Measurements from ENCODE around the gene FUS.
A peak's percentile ranks its signal among the peaks of the same experiment; 100 is the strongest.
"Not testable (repeated sequence)": the region's sequence is repeated elsewhere in the genome, so short reads cannot be mapped to it uniquely, and the experiment has no call there.

Gene FUS

GRCh38 chr16:31179747-31180459 is at the start of gene FUS:
FUS (plus strand) TSS chr16:31180139; CDS start chr16:31180215, 76 bp downstream.
- no peak for FAIRE-seq

GRCh38 chr16:31130336-31130891 is 49.5 kb upstream of the FUS start:
- FAIRE-seq, result no peak

DNA sequence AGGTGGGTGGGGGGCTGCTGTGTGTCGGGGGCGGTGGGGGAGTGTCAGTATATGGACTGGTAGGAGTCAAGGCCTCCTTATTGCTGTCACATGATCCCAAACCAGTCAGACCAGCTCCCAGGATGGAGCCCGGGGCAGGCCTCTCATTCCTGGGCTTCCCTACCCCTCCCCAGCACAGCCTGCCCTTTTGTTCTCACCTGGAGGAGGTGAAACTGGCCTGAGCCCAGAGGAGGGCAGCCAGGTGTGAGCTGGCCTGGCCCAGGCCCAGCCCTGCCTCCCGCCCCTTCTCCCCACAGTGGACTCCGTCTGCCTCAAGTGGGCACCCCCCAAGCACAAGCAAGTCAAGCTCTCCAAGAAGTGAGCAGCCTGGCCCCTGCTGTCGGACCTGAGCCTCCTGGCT is 49.0 kb upstream of the FUS start:
- FAIRE-seq, result no peak

- no peak for FAIRE-seq
These were observed 48.5 kb upstream of the FUS start for GRCh38 chr16:31131416-31131815.

- FAIRE-seq, result no peak
These were observed 48.1 kb upstream of the FUS start for GRCh38 chr16:31131841-31132271.

DNA sequence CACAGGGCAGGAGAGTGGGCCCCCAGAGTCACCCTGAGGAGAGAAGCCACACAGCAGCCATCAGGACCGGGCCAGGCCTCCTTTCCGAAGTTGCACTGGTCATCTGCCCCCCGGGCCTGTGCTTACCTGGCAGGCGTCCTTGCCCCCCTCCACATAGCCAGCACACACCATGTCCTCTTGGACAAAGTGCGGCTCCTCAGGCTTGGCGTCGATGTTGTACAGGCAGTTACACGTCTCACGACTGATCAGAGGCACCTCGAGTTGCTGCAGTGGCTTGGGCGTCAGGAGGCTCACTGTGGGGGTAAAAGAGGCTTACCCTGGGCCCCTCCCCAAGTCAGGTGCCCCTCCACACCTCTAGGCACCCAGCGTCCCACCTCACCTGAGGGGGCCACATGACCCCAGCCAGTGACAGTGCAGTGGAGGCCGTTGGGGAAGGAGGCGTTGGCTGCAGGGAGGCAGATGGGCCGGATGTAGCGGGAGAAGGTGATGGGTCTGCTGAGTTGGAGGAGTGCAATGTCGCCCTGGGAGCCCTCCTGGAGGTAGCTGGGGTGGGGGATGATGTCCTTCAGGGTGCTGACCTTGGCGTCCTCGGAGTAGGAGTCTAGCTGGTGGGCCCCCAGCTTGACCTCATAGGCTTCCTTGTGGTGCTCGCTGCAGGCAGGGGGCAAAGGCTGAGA is 47.5 kb upstream of the FUS start:
- FAIRE-seq, result no peak

DNA sequence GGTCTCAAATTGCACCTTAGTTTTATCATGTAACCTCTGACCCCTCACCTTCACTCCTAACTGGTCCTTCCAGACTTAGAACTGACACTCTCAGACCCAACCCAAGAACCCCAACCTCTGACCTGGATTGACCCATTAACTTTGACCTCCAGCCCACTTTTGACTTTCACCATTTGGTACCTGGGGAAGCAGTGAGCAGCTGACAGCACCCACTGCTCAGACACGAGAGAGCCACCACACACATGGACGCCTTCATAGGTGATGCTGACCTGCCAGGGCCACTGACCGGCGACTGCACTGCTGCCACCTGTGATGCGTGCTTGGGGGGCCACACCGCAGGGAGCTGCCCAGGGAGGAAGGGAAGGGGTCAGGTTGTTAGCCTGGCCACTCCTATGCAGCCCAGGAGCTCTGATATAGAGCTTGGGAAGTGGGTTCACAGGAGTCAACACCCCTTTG is 46.9 kb upstream of the FUS start:
- FAIRE-seq, result no peak

GRCh38 chr16:31134091-31134571 is 45.8 kb upstream of the FUS start:
- no peak for FAIRE-seq

DNA sequence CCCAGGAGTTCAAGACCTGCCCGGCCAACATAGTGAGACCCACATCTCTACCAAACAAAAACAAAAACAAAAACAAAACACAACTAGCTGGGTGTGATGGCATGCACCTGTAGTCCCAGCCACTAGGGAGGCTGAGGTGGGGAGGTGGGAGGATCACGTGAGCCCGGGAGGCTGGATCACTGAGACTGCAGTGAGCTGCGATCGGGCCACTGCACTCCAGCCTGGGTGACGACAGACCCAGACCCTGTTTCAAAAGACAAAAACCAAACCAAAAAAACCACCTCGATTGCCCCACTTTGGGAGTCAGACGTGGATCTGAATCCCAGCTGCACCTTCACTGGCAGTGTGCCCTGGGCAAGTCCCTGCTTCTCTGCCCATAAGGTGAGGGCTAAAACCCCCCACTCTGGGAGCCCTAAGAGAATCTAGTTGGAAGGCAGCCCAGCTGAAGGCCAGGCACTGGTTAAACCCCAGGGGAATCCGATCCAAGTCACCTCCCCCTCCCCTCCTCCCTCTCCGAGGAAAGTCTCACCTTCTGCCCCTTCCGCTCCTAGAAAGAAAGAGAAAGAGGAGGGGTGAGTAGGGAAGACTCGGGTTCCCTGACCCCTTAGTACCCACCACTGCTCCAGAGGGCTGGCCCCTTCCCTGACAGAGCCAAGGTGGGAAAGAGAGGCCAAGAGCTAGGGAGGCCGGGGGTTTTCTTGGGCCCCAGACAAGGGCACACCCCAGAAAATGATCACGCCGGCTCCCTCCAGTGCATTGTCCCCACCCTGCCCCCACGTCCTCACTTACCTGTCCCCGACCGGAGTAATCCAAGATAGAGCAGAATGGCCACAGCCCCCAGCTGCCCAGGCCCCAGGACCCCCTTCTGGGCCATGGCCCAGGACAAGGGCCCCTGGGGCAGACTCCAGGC is 45.1 kb upstream of the FUS start:
- no peak for FAIRE-seq

DNA sequence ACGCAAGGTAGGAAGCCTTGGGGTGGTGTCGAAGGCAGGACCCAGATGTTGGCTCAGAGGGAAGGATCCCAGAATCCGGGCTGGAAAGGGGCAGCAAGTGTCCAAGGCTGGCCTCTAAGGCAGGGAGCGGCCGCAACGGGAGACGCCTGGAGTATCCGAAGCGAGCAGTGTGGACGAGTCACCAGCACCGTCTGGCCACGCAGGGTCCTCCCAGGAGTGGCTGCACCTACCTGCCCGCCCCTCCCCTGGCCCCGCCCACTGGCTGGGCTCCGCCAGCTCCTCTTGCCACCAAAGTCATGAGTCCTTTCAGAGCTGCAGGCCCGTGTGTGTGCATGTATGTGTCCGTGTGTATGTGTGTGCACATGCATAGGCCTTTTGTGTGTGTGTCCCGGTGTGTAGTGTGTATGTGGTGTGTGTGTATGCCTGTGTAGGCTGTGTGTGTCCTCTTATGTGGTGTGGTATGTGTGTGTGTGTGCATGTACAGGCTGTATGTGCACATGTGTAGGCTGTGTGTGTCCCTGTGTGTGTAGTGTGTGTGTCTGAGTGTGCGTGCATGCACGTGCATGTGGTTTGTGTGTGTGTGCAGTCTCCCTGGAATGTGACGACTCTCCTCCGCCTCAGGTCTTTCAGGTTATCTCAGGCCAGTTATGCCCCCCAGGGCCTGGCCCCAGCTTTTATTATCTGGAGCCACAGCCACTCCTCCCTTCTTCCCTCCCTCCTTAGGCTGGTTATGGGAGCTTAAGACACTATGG is 44.2 kb upstream of the FUS start, which contains the start of gene PRSS8:
PRSS8 (minus strand) TSS at position 193 of the 752 bp plus-strand sequence. CDS start 229 bp downstream, outside the sequence.
- no peak for FAIRE-seq

GRCh38 chr16:31136287-31136662 is 43.7 kb upstream of the FUS start:
- FAIRE-seq, result no peak

DNA sequence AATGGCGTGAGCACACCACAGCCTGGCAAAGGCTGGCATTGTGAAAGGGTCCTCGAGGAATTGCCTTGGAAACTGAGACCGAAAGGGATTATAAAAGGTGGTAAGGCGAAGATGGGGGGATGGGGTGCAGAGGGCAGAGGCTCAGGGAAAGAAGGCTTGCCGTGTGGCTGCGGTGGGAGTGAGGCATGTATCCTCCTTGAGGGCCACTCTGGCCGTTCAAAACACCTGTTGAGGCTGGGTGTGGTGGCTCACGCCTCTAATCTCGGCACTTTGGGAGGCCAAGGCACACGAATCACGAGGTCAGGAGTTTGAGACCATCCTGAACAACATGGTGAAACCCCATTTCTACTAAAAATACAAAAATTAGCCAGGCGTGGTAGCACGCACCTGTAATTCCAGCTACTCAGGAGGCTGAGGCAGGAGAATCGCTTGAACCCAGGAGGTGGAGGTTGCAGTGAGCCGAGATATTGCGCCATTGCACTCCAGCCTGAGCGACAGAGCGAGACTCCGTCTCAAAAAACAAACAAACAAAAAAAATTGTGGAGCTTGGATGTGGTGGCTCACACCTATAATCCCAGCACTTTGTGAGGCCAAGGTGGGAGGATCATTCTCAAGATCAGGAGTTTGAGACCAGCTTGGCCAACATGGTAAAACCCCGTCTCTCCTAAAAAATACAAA is 43.0 kb upstream of the FUS start:
- not testable (repeated sequence) for FAIRE-seq

DNA sequence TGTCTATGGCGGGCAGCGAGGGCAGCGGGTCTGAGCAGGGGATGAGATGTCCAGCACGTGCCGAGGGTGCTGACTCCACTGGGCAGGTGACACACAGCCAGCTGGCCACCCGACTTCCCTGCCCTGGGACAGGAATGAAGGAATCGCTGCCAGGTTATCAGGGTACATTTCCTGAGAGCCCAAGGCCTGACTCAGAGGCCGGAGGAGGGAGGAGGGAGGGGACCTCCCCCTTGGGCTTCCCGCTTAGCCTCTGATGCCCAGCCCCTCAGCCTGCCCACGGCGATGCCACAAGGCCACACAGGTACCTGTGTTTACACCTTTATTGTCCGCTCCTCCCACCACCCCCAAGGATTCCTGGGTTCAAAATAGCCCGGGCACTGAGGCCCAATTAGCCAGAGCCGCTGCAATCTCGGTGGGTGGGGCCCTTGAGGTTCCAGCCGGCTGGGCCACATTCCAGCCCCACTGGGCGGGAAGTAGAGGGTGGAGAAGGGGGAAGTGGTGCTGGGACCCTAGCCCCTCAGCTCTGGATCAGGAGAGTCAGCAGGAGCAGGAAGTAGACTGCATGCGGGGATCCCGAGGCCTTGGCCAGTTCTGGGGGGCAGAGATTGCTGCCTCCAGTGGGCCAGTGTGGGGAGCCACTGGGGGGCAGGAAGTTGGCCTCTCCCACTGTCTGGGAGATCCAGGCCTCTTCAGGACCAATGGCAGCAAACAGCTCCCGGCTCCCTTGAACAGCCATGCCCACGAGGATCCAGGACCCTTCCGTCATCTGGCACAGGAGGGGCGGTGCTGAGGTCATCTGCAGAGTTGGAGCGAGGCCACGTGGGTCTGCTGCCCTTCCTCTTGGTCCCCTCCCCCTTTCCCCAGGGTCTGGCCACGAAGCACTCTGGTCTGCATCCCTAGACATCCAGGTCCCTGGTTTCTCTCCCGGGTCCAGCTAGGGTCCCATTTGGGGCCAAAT is 41.0 kb upstream of the FUS start:
- no peak for FAIRE-seq

GRCh38 chr16:31141071-31141469 is 38.9 kb upstream of the FUS start:
- not testable (repeated sequence) for FAIRE-seq

DNA sequence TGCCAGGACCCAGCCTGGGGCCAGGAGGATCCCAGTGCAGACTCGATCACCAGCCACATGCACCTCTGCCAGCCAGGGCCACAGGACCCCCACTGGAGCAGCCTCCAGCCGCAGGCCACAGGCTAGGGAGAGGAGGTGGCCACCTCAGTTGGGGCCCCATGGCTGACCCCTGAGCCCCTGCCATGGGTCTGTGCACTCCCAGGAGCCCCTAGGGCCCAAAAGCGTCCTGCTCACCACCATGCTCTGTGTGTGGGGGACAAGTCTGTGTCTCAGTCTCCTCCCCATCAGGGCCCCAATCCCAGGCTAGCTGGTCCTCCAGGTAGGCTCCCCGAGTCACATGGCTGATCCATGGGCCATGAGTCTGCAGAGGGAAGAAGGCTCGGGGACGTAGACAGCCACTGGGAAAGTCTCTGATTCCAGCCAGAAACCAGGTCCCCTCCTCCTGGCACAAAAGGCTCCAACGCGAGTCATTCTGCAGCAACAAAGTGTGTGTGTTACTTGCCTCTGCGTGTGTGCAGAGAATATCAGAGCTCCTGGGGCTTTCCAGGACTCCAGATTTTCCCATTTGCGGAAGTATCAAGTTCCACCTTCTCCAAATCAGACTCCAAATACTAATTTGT is 38.3 kb upstream of the FUS start:
- FAIRE-seq, result no peak

DNA sequence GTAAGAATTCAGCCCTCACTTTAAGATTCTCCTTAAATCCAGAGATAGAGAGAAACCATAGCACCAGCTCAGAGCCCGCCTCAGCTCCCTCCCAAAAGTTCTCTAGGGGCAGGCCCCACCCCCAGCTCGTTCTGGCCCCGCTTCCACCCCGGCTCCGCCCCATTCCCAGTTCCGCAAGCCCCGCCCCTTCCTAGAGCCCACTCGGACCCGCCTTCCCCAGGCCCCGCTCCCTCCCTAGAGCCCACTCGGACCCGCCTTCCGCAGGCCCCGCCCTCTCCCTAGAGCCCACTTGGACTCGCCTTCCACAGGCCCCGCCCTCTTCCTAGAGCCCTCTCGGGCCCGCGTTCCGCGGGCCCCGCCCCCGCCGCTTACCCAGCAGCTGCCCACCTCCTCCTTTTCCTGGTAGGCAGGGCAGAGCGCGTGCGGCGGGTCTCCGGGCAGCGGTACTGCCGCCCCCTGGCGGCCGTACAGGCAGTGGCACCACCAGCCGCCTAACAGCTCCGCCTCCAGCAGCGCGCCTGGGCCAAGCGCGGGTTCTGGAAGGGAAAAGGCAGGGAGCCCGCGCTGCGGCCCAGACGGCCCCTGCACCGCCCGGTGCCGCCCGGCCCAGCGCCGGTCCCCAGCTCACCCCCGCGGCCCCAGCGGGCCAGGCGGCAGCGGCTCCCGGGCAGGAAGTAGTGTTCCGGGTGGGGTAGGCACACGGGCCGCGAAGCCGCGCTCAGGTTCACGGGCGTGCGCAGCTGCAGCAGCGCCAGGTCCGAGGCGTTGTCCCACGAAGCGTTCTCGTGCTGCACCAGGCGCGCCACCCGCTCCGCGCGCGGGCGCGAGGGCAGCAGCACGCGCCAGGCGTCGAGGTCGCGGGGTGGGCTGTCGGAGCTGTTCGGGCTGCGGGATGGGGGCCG is 37.6 kb upstream of the FUS start:
- peak; percentile 12 for FAIRE-seq

GRCh38 chr16:31143011-31143693 is 36.8 kb upstream of the FUS start:
- FAIRE-seq, result no peak

DNA sequence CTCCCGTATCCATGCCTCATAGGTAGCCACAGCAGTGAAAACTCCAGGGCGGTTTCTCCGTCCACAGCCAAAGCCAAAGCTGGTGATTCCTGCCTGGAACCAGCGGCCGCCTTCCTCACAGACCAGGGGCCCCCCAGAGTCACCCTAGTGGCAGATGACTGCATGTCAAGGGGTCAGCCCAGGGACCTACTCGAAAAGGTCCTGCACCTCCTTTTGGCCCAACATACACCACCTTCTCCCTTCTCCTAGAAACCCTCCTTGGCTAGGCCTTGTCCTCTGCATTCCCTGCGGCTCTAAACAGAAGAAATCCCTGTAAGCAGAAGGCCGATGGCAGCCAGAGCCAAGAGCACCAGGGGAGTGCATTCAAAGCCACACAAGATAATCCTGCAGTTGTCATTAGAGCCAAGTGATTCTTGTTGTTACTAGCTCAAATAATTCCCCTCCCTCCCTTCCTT is 36.2 kb upstream of the FUS start:
- no peak for FAIRE-seq

Measured in endometrium (tissue), 2 donors.